HG03439 (cell line): ENCODE data around the gene SFTPB.
"Not testable (repeated sequence)": the region's sequence is repeated elsewhere in the genome, so short reads cannot be mapped to it uniquely, and the experiment has no call there.

Experiments used
- ATAC-seq: cut with Tn5 transposase; IDR thresholded peaks from one replicate; pipeline ENCODE4 v1.9.1; 2021; ENCODE audit warnings: mild to moderate bottlenecking, moderate library complexity; ENCODE audit not compliant: unreplicated experiment

Gene SFTPB

DNA sequence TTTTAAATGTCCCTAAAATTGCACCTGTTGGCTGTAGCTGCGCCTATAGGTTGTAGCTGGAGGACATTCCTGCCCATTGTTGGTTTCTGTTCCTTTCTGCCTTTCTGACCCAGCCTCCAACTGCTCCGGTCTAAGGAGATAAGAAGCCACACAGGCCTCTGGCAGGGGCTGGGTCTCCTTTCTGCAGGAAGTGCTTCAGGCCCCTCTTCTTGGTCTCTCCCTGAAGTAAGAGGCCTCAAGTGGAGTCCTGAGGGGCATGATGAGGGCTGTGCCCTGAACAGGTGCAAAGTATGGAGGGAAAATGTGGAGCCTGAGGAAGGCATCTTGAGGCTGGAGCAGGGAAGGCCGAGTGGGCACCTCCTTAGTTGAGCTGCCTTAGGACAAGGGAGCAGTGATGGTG is 10.4 kb upstream of the SFTPB start:
- ATAC-seq, result no peak

GRCh38 chr2:85675866-85676548 is 8.0 kb upstream of the SFTPB start:
- no peak for ATAC-seq

- no peak for ATAC-seq
These were observed 7.4 kb upstream of the SFTPB start for GRCh38 chr2:85675427-85675826.

- no peak for ATAC-seq
These were observed 6.4 kb upstream of the SFTPB start for GRCh38 chr2:85674417-85674816.

DNA sequence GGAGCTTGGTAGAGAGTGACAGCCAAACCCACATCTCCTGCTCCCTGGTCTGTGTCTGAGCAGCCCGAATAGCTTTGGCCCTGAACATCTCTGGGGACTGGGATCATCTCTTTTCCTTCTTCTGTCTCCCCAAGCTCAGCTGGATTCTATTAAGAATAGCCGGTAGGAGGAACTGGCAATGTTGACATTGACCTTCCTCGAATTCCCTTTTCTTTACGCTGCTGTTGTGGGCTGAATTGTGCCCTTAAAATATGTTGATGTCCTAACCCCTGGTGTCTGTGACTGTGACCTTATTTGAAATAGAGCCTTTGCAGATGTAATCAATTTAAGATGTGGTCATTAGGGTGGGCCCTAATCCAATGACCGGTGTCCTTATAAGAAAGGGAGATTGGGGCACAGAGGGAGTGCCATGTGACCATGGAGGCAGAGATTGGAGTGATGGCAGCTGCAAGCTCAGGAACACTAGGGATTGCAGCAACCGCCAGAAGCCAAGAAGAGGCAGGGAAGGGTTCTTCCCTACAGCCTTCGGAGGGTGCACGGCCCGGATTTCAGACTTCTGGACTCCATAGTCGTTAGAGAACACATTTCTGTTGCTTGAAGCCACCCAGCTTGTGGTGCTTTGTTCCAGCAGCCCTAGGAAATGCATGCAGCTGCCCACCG is 5.8 kb upstream of the SFTPB start:
- no peak for ATAC-seq

DNA sequence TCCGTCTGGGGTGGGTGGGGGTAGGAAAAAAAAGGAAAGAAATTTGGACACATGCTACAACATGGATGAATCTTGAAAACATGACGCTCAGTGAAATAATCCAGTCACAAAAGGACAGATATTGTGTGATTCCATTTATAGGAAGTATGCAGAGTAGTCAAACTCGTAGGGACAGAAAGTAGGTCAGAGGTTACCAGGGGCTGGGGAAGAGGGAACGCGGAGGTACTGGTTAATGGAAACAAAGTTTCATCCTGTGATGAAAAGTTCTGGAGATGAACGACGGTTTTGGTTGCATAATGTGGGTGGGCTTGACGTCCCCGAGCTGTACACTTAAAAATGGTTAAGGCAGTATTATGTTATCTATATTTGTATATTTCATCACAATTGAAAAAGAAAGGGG is 4.5 kb upstream of the SFTPB start:
- ATAC-seq, result no peak

DNA sequence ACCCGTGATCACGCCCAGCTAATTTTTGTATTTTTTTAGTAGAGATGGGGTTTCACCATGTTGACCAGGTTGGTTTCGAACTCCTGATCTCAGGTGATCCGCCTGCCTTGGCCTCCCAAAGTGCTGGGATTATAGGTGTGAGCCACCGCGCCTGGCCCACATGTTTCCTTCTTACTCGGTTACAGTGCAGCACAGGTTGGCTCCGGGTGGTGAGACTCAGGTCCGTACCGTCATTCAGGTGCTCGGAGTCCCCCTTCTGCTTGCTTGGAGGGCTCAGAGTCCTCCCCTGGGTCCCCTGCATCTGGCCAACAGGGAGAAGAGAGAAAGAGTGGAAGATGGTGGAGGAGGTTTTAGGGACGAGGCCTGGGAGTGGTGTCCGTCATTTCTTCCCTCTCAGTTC is 2.4 kb upstream of the SFTPB start:
- not testable (repeated sequence) for ATAC-seq

DNA sequence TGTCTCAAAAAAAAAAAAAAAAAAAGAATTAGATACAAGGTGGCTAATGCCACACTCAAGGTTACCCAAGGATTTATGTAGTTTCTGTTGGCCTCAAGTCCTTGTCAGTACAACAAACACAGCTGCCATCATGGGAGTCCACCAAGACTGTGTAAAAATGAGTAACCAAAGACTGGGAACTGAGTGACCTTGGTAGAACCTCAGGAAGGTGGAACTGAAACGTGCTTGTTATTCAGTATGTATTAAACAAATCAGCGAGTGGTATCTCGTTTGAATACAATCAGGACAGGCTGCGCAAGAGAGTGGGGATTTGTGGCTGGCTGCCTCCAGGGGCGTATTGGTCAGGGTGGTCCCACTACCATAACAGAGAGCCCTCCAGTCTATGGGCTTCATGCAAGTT is 1.6 kb upstream of the SFTPB start:
- no peak for ATAC-seq

DNA sequence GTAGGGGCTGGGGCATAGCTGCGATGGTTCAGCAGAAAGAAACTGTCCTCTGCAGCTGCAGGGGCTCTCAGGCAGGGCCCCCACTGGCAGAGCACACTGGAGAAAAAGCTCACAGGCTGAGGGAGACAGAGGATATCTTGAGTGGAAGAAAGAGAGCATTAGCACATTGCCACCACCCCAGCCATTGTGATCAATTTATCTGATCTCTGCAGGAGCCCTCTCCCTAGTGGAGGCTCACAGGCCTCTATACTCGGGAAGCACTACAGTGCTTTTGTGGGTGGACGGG is 801 bp upstream of the SFTPB start:
- no peak for ATAC-seq

DNA sequence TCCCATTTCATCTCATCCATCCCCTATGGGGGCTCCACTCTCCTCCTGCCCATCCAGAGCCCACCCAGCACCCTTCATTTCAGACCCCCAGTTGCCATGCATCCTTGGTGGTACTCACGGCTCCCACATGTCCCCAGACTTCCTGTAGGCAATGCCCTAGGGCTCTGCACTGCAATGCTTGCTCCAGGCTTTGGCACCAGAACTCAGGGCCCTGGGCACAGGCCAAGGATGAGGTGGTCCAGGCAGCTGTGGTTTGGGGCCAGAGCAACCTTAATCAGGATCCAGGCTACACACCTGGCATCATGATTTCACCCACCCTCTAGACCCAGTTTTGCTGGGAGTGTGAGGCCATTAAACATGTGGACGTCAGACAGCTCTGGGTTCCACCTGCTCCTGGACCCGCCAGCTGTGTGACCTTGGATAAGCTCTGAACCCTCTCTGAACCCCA is 414 bp downstream of the SFTPB start:
- ATAC-seq, result no peak

- no peak for ATAC-seq
These were observed 1.3 kb downstream of the SFTPB start for GRCh38 chr2:85666435-85667316.

DNA sequence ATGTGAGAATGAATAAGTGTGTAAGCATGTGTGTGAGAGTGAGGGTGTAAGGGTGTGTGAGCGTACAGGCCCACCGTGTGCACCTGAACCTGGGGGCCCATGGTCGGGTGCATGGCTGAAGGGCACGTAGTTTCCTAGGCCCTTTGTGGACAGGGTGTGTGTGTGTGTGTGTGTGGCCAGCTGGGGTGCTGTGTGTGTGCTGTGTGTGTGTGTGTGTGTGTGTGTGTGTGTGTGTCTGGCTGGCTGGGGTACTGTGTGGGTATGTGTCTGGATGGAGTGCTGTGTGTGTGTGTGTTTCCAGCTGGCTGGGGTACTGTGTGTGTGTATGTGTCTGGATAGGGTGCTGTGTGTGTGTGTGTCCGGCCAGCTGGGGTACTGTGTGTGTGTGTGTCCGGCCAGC is 2.0 kb downstream of the SFTPB start:
- no peak for ATAC-seq

DNA sequence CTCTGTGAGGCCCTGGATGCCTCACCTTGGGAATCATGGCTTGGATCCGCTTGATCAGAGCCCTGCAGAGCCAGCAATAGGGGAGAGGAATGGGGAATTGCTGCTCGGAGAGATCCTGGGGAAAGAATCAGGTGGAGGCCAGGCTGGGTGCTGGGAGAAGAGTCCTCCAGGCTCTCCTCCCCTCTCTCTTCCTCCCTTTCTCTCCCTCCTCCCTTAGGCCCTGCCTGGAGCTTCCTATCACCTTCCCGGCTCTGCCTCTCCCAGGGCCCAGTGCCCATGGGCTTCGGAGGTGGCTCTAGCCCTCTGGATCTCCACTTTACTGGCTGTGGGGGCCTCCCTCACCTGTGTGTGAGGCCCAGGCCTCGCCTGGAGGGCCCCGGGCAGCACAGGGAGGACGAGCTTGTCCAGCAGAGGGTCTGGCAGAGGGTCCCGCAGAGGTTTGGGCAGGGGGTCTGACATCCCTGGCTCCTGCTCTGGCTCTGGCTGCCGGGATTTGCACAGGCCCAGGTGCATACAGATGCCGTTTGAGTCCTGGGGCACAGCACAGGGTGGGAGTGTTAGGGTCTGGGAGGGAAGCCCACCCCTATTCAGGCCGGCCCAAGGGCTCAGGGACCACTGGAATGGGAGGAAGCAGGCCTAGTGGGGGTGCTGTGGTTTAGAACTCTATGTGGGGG is 2.6 kb downstream of the SFTPB start:
- no peak for ATAC-seq

GRCh38 chr2:85663594-85664565 is 4.1 kb downstream of the SFTPB start:
- no peak for ATAC-seq

GRCh38 chr2:85662899-85663593 is 5.0 kb downstream of the SFTPB start:
- no peak for ATAC-seq

DNA sequence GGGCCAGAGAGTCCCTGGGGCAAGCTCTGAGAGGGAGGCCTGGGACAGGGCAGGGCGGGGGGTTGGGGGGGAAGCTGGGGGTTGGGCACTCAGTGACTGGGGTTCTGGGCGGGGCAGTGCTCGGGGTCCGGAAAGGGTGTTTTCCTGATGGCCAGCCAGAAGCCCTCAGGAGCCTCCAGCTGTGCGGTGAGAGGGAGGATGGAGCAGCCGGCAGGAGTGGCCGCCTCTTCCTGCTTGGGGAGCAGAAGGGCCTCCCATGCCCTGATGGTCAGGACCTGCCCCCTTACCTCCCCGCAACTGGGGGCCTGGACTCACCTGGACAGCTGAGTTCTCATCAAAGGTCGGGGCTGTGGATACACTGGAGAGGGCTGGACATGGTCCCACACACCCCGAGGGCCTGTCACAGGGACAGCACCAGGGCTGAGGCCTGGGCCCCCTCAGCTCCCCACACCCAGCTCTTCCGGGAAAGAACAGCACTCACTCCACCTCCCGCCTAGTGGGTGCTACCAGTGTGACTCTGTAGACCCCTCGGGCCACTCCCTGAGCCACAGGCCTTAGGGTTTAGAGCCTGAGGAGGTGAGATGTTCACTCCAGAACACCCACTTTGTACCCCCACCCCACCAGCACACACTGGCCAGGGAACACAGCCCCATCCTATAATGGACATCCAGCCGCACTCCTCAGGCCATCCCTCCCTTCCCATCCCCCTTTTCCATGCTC is 6.7 kb downstream of the SFTPB start:
- no peak for ATAC-seq

DNA sequence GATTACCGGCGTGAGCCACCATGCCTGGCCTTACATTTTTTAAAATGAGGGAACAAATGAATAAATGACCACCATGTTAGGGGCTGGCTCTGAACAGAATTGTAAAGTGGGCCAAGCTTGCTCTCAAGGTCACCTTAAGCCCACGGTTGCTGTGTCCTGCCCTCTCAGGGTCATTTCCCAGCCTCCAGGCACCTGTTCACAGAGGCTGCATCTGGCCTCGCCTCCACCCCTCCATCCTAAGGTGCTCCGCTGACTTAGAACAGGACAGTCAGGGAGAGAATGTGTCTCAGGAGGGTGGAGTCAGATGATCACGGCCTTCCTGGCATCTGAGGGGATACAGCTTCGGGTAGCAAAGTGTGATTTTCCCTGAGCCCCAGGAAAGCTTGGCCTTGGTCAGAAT is 7.3 kb downstream of the SFTPB start:
- ATAC-seq, result no peak

- not testable (repeated sequence) for ATAC-seq
These were observed 7.7 kb downstream of the SFTPB start for GRCh38 chr2:85660301-85660700.
